ENCODE data around the gene PARD3B. TPM values are rescaled to one million over a fixed set of nuclear protein-coding genes. Genes with fewer than 3 reads are reported as not detected.
A peak's percentile ranks its signal among the peaks of the same experiment; 100 is the strongest.

PARD3B gene
- total and polyA plus RNA-seq, 3 experiments from 2014 or later, result 0.11 to 0.26 TPM; not detected in 1

DNA sequence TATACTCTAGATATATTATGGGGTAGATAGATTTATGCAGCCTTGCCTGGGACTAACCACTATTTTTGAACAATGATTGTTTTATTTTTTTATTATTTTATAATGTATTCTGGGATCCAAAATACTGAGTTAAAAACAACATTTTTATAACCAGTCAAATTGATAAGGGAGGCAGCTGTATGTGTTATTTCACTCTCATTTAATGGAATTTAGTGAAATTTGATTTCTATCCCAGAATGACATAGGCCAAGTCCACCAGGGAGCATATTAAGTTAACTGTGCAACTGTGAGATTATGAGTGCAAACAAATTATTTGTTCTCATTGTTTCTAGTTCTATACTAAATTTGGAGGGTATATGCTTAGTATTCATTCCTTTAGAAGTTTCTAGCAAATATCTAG is 583.5 kb downstream of the PARD3B start:
- Histone ChIP-seq H3K4me1 (ENCODE audit: insufficient read depth, low read length) (peaks cover 21% of the 10 kb centered on the region), H3K27me3 (ENCODE audit: insufficient read depth, low read length, poor library complexity, severe bottlenecking) (no peaks in the 10 kb centered on the region), H3K4me3 (ENCODE audit: low read length) (no peak overlapping the region), H3K9me3 (ENCODE audit: low read length) (no peaks in the 10 kb centered on the region), H3K36me3 (ENCODE audit: insufficient read depth, low read length) (no peaks in the 10 kb centered on the region), H3K27ac (ENCODE audit: low read depth, low read length) (no peak overlapping the region)
- ChIA-PET POLR2A (no interaction called here), CTCF (no interaction called here)
- no peak overlapping the region for H3K27ac Mint-ChIP-seq
- no peak for DNase-seq
- H3K27me3 Mint-ChIP-seq, result no peaks in the 10 kb centered on the region
- peaks cover 0 to 4% (median 0%) of the 10 kb centered on the region in 5 donors for H3K9me3 Mint-ChIP-seq
- H3K4me3 Mint-ChIP-seq, result no peak overlapping the region
- peaks cover 6 to 15% (median 11%) of the 10 kb centered on the region in 3 donors for H3K4me1 Mint-ChIP-seq
- no peaks in the 10 kb centered on the region for H3K36me3 Mint-ChIP-seq

DNA sequence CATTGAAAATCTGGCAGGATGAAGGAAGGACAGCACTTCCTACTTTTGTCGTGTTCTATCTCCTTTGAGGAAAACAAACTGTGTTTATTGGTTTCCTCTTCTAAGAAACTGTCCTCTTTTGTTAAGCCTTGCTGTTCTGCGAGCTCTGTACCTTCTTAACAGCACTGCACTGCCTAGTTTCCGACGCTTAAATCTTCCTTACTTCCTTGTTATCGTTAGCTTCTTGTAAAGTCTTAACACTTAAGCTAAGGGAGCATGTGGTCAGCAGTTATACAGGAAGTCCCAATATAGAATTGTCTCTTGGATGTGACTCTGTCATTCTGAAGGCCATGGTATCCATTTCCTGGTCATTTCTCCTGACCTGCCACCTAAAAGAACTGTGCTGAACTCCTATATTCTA is 584.3 kb downstream of the PARD3B start:
- no peak overlapping the region for H3K27ac ChIP-seq (ENCODE audit: low read depth, low read length)
- Mint-ChIP-seq H3K4me3 (no peak overlapping the region), H3K9me3 (peaks cover 0 to 4% (median 0%) of the 10 kb centered on the region in 5 donors), H3K4me1 (peaks cover 6 to 15% (median 11%) of the 10 kb centered on the region in 3 donors), H3K36me3 (no peaks in the 10 kb centered on the region), H3K27me3 (no peaks in the 10 kb centered on the region), H3K27ac (peak overlapping the region in 1 of 8 donors; percentile 26)
- H3K4me3 ChIP-seq (ENCODE audit: low read length), result no peak overlapping the region
- H3K27me3 ChIP-seq (ENCODE audit: insufficient read depth, low read length, poor library complexity, severe bottlenecking), result no peaks in the 10 kb centered on the region
- no peaks in the 10 kb centered on the region for H3K9me3 ChIP-seq (ENCODE audit: low read length)
- H3K4me1 ChIP-seq (ENCODE audit: insufficient read depth, low read length), result peaks cover 21% of the 10 kb centered on the region
- ChIA-PET CTCF (no interaction called here), POLR2A (no interaction called here)
- peak in 1 of 5 donors; percentile 7 for DNase-seq
- H3K36me3 ChIP-seq (ENCODE audit: insufficient read depth, low read length), result no peaks in the 10 kb centered on the region

DNA sequence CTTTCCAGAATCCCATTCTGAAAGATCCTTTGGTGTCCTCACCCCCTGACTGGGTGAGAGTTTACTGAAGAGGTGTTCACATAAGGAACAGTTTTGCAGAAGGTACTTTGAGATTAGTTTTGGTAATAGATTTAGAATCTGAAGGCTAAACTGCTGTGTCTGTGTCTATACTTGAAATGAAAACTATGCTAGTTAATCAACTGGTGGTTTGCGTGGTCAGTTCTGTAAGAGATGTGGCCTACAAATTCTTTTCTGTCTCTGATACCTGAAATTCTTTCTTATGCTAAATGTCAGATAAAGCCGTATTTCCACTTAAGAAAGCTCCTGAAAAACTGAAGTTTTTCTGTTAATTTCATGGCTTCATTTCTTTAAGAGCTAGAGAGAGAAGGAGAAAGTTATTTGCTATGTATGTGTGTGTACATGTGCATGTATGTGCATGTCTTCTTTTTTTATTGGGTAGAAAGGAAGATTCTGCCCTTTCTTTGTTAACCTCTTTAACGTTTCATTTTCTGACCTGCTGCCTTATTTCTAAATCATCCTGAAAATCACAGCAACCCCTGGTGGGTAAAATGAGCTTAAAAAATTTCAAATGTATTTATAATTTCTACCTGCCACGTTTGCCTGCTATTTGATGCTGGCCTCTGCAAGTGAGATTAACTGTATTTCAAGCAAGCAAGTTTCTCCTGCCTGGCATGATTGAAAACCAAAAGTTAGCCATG is 585.0 kb downstream of the PARD3B start:
- Mint-ChIP-seq H3K27ac (no peak overlapping the region), H3K9me3 (peaks cover 0 to 3% (median 0%) of the 10 kb centered on the region in 5 donors), H3K4me3 (no peak overlapping the region), H3K36me3 (no peaks in the 10 kb centered on the region), H3K27me3 (no peaks in the 10 kb centered on the region), H3K4me1 (peaks cover 6 to 15% (median 11%) of the 10 kb centered on the region in 3 donors)
- peak in 1 of 5 donors; percentile 27 for DNase-seq
- Histone ChIP-seq H3K27ac (ENCODE audit: low read depth, low read length) (no peak overlapping the region), H3K9me3 (ENCODE audit: low read length) (no peaks in the 10 kb centered on the region), H3K4me1 (ENCODE audit: insufficient read depth, low read length) (peaks cover 21% of the 10 kb centered on the region), H3K27me3 (ENCODE audit: insufficient read depth, low read length, poor library complexity, severe bottlenecking) (no peaks in the 10 kb centered on the region), H3K4me3 (ENCODE audit: low read length) (no peak overlapping the region), H3K36me3 (ENCODE audit: insufficient read depth, low read length) (no peaks in the 10 kb centered on the region)
- CTCF ChIA-PET, result no interaction called here
- POLR2A ChIA-PET, result no interaction called here

DNA sequence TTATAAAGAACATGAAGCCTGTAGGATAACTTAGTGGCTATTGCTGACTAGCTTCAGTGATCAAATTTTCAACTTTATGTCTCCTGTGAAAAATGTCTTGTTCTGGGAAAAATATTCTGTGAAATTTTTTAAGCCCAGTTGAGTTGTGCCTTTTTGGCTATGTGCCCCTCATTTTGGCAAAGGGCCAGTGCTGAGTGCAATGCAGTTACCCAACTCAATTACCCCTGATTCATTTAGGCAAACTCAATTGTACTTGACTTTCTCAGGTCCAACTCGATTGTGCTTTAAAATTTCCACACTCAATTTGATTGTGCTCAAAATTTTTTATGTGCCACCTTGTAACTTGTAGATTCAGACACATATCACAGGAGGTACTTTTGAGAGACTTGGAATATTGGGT is 588.3 kb downstream of the PARD3B start:
- peaks cover 0 to 2% of the 10 kb centered on the region in 2 donors for H3K27me3 Mint-ChIP-seq
- Histone ChIP-seq H3K27me3 (ENCODE audit: insufficient read depth, low read length, poor library complexity, severe bottlenecking) (no peaks in the 10 kb centered on the region), H3K9me3 (ENCODE audit: low read length) (no peaks in the 10 kb centered on the region), H3K4me1 (ENCODE audit: insufficient read depth, low read length) (peaks cover 21% of the 10 kb centered on the region), H3K4me3 (ENCODE audit: low read length) (no peak overlapping the region), H3K27ac (ENCODE audit: low read depth, low read length) (no peak overlapping the region), H3K36me3 (ENCODE audit: insufficient read depth, low read length) (no peaks in the 10 kb centered on the region)
- no peak for DNase-seq
- no peak overlapping the region for H3K4me3 Mint-ChIP-seq
- no peak overlapping the region for H3K27ac Mint-ChIP-seq
- peaks cover 6 to 15% (median 9%) of the 10 kb centered on the region in 3 donors for H3K4me1 Mint-ChIP-seq
- ChIA-PET POLR2A (no interaction called here), CTCF (no interaction called here)
- peaks cover 0 to 2% (median 0%) of the 10 kb centered on the region in 5 donors for H3K9me3 Mint-ChIP-seq
- H3K36me3 Mint-ChIP-seq, result no peaks in the 10 kb centered on the region

DNA sequence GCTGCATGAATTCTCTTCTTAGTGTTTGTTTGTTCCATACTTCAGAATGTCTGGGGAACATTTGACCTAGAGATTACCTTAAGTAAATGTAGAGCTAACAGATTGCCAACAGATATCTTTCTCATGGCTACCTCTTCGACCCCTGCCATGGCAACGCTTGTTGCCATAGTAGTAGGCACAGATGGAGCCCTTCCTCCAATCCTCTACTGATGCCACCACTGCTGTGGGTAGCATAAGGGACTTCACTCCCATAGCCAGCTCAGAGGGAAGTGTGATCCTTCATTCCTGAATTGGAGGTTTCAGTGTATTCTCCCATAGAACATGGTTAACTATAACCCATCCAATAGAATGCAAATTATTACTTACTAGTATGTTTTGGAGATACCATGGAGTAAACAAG is 593.5 kb downstream of the PARD3B start:
- Histone ChIP-seq H3K27ac (ENCODE audit: low read depth, low read length) (no peak overlapping the region), H3K36me3 (ENCODE audit: insufficient read depth, low read length) (no peaks in the 10 kb centered on the region), H3K4me3 (ENCODE audit: low read length) (no peak overlapping the region), H3K4me1 (ENCODE audit: insufficient read depth, low read length) (no peaks in the 10 kb centered on the region), H3K9me3 (ENCODE audit: low read length) (no peaks in the 10 kb centered on the region), H3K27me3 (ENCODE audit: insufficient read depth, low read length, poor library complexity, severe bottlenecking) (no peaks in the 10 kb centered on the region)
- Mint-ChIP-seq H3K27ac (no peak overlapping the region), H3K4me1 (no peaks in the 10 kb centered on the region), H3K27me3 (peaks cover 0 to 2% of the 10 kb centered on the region in 2 donors), H3K9me3 (peaks cover 0 to 6% (median 0%) of the 10 kb centered on the region in 5 donors), H3K4me3 (no peak overlapping the region), H3K36me3 (no peaks in the 10 kb centered on the region)
- no peak for DNase-seq
- POLR2A ChIA-PET, result no interaction called here
- CTCF ChIA-PET, result no interaction called here

DNA sequence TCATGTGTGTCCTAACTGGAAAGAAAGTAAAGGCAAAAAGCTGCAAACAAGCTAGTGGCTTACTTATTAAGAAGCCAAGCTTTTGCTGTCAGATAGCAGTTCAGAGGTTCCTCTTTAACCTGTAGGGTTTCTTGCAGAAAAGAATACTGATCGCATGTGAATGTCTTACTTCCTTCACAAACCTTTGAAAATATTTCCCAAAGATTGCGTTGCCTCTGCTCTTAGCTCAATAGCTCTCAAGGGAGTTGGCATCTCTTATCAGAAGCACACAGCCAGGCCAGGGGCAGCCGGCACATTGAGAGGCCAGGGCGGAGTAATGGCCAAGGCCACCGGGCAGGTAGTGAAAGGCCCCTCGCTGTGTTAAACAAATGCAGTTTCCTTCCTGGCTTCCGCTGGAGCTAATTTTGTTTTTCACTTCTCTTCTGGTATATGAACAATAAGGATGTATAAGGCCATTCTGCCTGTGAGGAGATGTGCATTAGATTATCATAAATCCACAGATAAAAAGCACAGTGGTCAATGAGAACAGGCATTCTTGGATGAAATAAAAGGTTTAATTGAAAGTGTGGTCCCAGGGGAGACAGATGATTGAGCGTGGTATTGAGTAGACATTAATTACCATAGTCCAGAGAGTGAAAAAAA is 594.7 kb downstream of the PARD3B start:
- no peak overlapping the region for H3K4me3 Mint-ChIP-seq
- no peaks in the 10 kb centered on the region for H3K36me3 ChIP-seq (ENCODE audit: insufficient read depth, low read length)
- H3K27me3 ChIP-seq (ENCODE audit: insufficient read depth, low read length, poor library complexity, severe bottlenecking), result no peaks in the 10 kb centered on the region
- peaks cover 0 to 6% (median 0%) of the 10 kb centered on the region in 5 donors for H3K9me3 Mint-ChIP-seq
- no peak overlapping the region for H3K4me3 ChIP-seq (ENCODE audit: low read length)
- H3K9me3 ChIP-seq (ENCODE audit: low read length), result no peaks in the 10 kb centered on the region
- no peaks in the 10 kb centered on the region for H3K4me1 ChIP-seq (ENCODE audit: insufficient read depth, low read length)
- DNase-seq, result no peak
- H3K27ac ChIP-seq (ENCODE audit: low read depth, low read length), result no peak overlapping the region
- H3K27me3 Mint-ChIP-seq, result peaks cover 0 to 2% of the 10 kb centered on the region in 2 donors
- no peaks in the 10 kb centered on the region for H3K36me3 Mint-ChIP-seq
- ChIA-PET POLR2A (no interaction called here), CTCF (no interaction called here)
- no peaks in the 10 kb centered on the region for H3K4me1 Mint-ChIP-seq
- H3K27ac Mint-ChIP-seq, result no peak overlapping the region

DNA sequence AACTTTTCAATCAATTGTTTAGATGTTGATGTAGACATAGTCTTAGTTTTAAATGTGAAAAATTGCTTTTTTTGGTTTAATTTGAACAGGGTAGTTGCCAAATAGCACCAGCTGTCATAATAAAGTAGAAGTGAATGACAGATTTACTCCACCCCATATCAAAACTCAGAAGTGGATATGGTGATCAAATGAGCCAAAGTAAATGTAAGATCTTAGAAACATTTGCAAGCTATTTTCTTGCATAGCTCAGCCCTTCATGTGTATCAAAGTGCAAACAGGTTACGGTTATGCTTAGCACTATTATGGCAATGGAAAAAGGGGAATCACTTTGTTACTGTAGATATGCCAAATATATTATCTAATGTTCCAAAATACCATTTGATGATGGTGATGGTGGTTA is 596.1 kb downstream of the PARD3B start:
- no peak for DNase-seq
- Histone ChIP-seq H3K4me3 (ENCODE audit: low read length) (no peak overlapping the region), H3K9me3 (ENCODE audit: low read length) (no peaks in the 10 kb centered on the region), H3K27me3 (ENCODE audit: insufficient read depth, low read length, poor library complexity, severe bottlenecking) (no peaks in the 10 kb centered on the region), H3K27ac (ENCODE audit: low read depth, low read length) (no peak overlapping the region), H3K36me3 (ENCODE audit: insufficient read depth, low read length) (no peaks in the 10 kb centered on the region), H3K4me1 (ENCODE audit: insufficient read depth, low read length) (no peaks in the 10 kb centered on the region)
- ChIA-PET POLR2A (no interaction called here), CTCF (no interaction called here)
- no peaks in the 10 kb centered on the region for H3K4me1 Mint-ChIP-seq
- no peak overlapping the region for H3K27ac Mint-ChIP-seq
- no peak overlapping the region for H3K4me3 Mint-ChIP-seq
- H3K9me3 Mint-ChIP-seq, result peaks cover 0 to 7% (median 5%) of the 10 kb centered on the region in 5 donors
- H3K36me3 Mint-ChIP-seq, result no peaks in the 10 kb centered on the region
- H3K27me3 Mint-ChIP-seq, result peaks cover 0 to 1% of the 10 kb centered on the region in 2 donors

DNA sequence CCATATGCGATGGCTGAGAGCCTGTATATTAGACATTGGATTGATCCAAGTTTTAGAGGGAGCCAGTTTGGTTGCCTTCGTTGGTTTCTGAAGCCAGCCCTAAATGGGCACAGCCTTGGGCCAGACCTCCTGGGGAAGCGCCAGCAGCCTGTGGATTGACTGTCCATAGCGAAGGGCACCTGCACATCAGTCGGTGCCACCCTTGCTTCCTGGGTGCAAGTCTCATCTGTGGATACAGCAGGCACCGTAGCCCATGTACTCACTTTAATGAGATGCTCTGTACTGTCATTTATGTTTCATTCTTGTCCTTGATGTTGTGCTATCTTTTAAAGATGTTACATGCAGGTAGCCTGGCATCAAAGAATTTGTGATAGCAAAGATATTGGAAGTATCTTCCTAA is 600.6 kb downstream of the PARD3B start:
- Histone ChIP-seq H3K9me3 (ENCODE audit: low read length) (no peaks in the 10 kb centered on the region), H3K27ac (ENCODE audit: low read depth, low read length) (no peak overlapping the region), H3K27me3 (ENCODE audit: insufficient read depth, low read length, poor library complexity, severe bottlenecking) (no peaks in the 10 kb centered on the region), H3K36me3 (ENCODE audit: insufficient read depth, low read length) (no peaks in the 10 kb centered on the region), H3K4me3 (ENCODE audit: low read length) (no peak overlapping the region), H3K4me1 (ENCODE audit: insufficient read depth, low read length) (no peaks in the 10 kb centered on the region)
- no peaks in the 10 kb centered on the region for H3K4me1 Mint-ChIP-seq
- CTCF ChIA-PET, result no interaction called here
- POLR2A ChIA-PET, result no interaction called here
- no peak for DNase-seq
- H3K4me3 Mint-ChIP-seq, result no peak overlapping the region
- H3K36me3 Mint-ChIP-seq, result no peaks in the 10 kb centered on the region
- no peaks in the 10 kb centered on the region for H3K27me3 Mint-ChIP-seq
- H3K9me3 Mint-ChIP-seq, result peaks cover 0 to 7% (median 3%) of the 10 kb centered on the region in 5 donors
- no peak overlapping the region for H3K27ac Mint-ChIP-seq

Measured in CD8-positive, alpha-beta memory T cell (primary cell).